CD4-positive, alpha-beta T cell (primary cell): Measurements from ENCODE around the gene RPTOR. TPM values are rescaled to one million over a fixed set of nuclear protein-coding genes. Genes with fewer than 3 reads are reported as not detected.

Source experiments
- ATAC-seq: fragments of 200-7000 bp; cut with Tn5 transposase; one replicate; pipeline ENCODE4 v1.10.0; 2022; ENCODE audit warnings: mild to moderate bottlenecking; ENCODE audit not compliant: poor library complexity
- CTCF ChIA-PET: fragments of 350-600 bp; sonication (Branson Sonifier 250); formaldehyde crosslinking; loops from one replicate; lab custom pipeline; 2021; ENCODE audit warnings: antibody characterized with exemption, inconsistent platforms; lab: Charles Lee
- POLR2A ChIA-PET: fragments of 350-600 bp; sonication (Branson Sonifier 250); formaldehyde crosslinking; loops from one replicate; lab custom pipeline; 2021; ENCODE audit warnings: antibody characterized with exemption, inconsistent platforms; lab: Charles Lee
- DNase-seq, 14 experiments: peaks; one replicate each; pipeline ENCODE4 v3.0.0-alpha.2; 2013 to 2020; ENCODE audit warnings: mixed read lengths in 2 of 14
- H3K27ac ChIP-seq, 2 donors: one replicate each; pipeline versions ENCODE4 v1.5.1 to v1.7.0; 2013; ENCODE audit warnings: low read length in 2 of 2, low read depth in 1 of 2, mild to moderate bottlenecking in 1 of 2
- H3K27me3 ChIP-seq, 2 experiments: 1 replicate in 1 of 2; 2 replicates in 1 of 2; pipeline versions ENCODE4 v1.6.1 to v1.7.0; 2013; ENCODE audit warnings: low read length in 2 of 2, control low read depth in 1 of 2, mild to moderate bottlenecking in 1 of 2, moderate library complexity in 1 of 2; ENCODE audit not compliant: insufficient read depth in 2 of 2, control insufficient read depth in 1 of 2
- H3K36me3 ChIP-seq: one replicate; pipeline ENCODE4 v1.6.1; 2013; ENCODE audit warnings: low read length, control low read depth; ENCODE audit not compliant: insufficient read depth
- H3K4me1 ChIP-seq: one replicate; pipeline ENCODE4 v1.6.1; 2013; ENCODE audit warnings: low read length, control low read depth; ENCODE audit not compliant: insufficient read depth
- H3K4me3 ChIP-seq: one replicate; pipeline ENCODE4 v1.5.1; 2013; ENCODE audit warnings: mild to moderate bottlenecking, low read length, moderate library complexity
- H3K9me3 ChIP-seq, 2 experiments: 1 replicate in 1 of 2; 2 replicates in 1 of 2; pipeline versions ENCODE4 v1.6.1 to v1.7.0; 2013; ENCODE audit warnings: low read length in 2 of 2, mild to moderate bottlenecking in 2 of 2, control low read depth in 1 of 2, moderate library complexity in 1 of 2; ENCODE audit not compliant: control insufficient read depth in 1 of 2, insufficient read depth in 1 of 2
- H3K27ac Mint-ChIP-seq: one replicate; pipeline ENCODE4 v1.8.0; 2020; ENCODE audit warnings: mixed read lengths
- H3K27me3 Mint-ChIP-seq: one replicate; pipeline ENCODE4 v1.8.0; 2021; ENCODE audit warnings: mixed read lengths
- H3K36me3 Mint-ChIP-seq: one replicate; pipeline ENCODE4 v1.8.0; 2021; ENCODE audit warnings: low read depth, mixed read lengths
- H3K4me1 Mint-ChIP-seq: one replicate; pipeline ENCODE4 v1.8.0; 2021; ENCODE audit warnings: low read depth, mixed read lengths
- H3K4me3 Mint-ChIP-seq: one replicate; pipeline ENCODE4 v1.8.0; 2020; ENCODE audit warnings: mild to moderate bottlenecking, mixed read lengths
- H3K9me3 Mint-ChIP-seq: one replicate; pipeline ENCODE4 v1.8.0; 2020; ENCODE audit warnings: mixed read lengths
- intact Hi-C, 2 experiments: fragments of 100-400 bp; cut with DNase I in 1 of 2; cut with micrococcal nuclease in 1 of 2; formaldehyde crosslinking; loops; one replicate each; pipeline versions ENCODE4 v1.15.1 to v1.9.0; 2023 to 2025; cut with DNase I, micrococcal nuclease
- total RNA-seq, 174 experiments: library from RNA in 2 of 174; stranded (reverse) in 2 of 174; gene quantifications; one replicate each; pipeline ENCODE4 v1.2.3 and lab custom pipeline; 2021 to 2026
- TF ChIP-seq, protein P1 (sequence below): fragments of 200-600 bp; IDR thresholded peaks from one replicate; pipeline ENCODE4 v1.8.0; 2022; ENCODE audit warnings: antibody characterized with exemption, mild to moderate bottlenecking

The RPTOR gene
- total RNA-seq, 2 experiments from 2014 or later = 45.0 to 47.1 TPM

DNA sequence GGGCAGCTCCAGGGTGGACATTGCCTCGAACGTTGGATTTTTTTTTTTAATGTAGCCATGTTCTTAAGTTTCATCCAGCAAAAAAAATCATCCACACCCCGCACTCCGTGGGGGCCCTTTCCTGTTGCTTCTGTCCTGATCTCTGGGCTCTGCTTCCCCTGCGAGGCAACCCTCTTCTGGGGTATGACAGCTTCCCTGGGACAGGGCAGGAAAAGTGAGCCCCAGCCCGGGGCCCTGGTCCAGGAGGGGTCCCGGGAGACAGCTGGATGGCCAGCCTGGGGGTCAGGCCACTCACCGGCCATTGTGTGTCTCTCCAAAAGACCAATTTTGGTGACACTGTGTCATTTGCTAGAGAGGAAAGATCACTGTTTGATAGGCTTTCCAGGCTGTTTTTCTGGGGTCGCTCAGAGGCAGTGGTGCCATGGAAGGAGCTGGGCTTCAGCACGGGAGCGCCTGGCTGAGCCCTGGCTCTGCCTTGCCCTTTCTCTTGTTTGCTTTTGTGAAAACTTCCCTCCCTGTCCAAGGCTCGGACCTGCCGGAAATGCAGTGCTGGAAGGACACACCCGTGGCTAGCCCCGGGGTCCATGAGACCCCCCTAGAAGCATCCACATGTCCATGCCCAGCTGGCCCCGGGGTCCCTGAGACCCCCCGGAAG lies 406.0 kb downstream of the RPTOR start:
- TF ChIP-seq, protein P1, sequence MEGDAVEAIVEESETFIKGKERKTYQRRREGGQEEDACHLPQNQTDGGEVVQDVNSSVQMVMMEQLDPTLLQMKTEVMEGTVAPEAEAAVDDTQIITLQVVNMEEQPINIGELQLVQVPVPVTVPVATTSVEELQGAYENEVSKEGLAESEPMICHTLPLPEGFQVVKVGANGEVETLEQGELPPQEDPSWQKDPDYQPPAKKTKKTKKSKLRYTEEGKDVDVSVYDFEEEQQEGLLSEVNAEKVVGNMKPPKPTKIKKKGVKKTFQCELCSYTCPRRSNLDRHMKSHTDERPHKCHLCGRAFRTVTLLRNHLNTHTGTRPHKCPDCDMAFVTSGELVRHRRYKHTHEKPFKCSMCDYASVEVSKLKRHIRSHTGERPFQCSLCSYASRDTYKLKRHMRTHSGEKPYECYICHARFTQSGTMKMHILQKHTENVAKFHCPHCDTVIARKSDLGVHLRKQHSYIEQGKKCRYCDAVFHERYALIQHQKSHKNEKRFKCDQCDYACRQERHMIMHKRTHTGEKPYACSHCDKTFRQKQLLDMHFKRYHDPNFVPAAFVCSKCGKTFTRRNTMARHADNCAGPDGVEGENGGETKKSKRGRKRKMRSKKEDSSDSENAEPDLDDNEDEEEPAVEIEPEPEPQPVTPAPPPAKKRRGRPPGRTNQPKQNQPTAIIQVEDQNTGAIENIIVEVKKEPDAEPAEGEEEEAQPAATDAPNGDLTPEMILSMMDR = no peak
- no peaks in the 10 kb centered on the region for H3K27me3 ChIP-seq
- no peaks in the 10 kb centered on the region for H3K9me3 ChIP-seq
- ATAC-seq (no peak), DNase-seq (no peak)
- Mint-ChIP-seq H3K9me3 (no peaks in the 10 kb centered on the region), H3K27ac (no peak overlapping the region), H3K36me3 (peaks cover 50% of the 10 kb centered on the region), H3K4me1 (no peaks in the 10 kb centered on the region), H3K4me3 (no peak overlapping the region), H3K27me3 (no peaks in the 10 kb centered on the region)
- peaks cover 58% of the 10 kb centered on the region for H3K36me3 ChIP-seq
- ChIA-PET CTCF (no interaction called here), POLR2A (no interaction called here)
- H3K4me1 ChIP-seq = no peaks in the 10 kb centered on the region
- no peak overlapping the region for H3K4me3 ChIP-seq
- intact Hi-C loops = no loop called here
- no peak overlapping the region for H3K27ac ChIP-seq

DNA sequence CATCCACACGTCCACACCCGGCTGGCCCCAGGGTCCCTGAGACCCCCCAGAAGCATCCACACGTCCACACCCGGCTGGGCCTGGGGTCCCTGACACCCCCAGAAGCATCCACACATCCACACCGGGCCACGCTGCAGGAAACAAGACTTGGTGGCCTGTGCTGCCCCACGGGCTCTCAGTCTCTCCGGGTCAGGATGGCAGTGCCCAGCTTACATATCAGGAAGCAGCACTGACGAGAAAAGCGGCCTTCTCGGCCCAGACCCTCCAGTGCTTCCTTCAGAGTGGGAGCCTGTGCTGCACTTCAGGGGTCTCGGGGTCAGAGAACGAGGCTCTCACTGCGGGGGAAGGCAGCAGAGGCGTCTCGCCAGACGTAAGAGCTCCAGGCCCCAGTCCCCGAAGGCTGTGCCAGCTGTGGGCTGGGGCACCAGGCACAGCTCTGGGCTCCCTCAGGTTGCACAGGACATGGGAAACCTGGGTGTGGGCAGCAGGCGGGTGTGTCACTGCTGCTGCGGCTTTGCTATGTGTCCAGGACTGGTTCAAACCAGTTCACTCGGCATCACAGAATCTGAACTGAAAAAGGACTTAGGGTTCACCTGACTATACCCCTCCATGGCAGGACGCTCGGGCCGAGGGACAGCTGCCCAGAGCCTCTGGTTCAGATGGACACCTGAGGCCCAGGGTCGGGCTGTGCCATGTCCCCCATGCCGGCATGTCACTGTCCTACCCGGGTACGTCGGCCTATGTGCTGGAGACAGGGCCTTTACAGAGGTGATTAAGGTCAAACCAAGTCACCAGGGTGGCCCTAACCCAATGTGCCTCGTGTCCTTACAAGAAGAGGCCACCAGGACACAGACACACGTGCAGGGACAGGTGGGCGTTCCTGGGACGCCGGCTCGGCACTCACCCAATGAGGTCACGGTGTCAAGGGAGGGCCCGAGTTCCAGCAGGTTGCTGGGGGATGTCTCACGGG lies 406.8 kb downstream of the RPTOR start:
- no peak overlapping the region for H3K27ac Mint-ChIP-seq
- Histone ChIP-seq H3K4me3 (no peak overlapping the region), H3K4me1 (no peaks in the 10 kb centered on the region), H3K9me3 (no peaks in the 10 kb centered on the region), H3K27me3 (no peaks in the 10 kb centered on the region), H3K36me3 (peaks cover 51% of the 10 kb centered on the region), H3K27ac (no peak overlapping the region)
- CTCF ChIA-PET = no interaction called here
- POLR2A ChIA-PET = no interaction called here
- intact Hi-C loops = no loop called here
- DNase-seq = no peak
- no peaks in the 10 kb centered on the region for H3K9me3 Mint-ChIP-seq
- TF ChIP-seq, protein P1 = no peak
- H3K4me1 Mint-ChIP-seq = no peaks in the 10 kb centered on the region
- H3K27me3 Mint-ChIP-seq = no peaks in the 10 kb centered on the region
- H3K4me3 Mint-ChIP-seq = no peak overlapping the region
- no peak for ATAC-seq
- H3K36me3 Mint-ChIP-seq = peaks cover 46% of the 10 kb centered on the region

DNA sequence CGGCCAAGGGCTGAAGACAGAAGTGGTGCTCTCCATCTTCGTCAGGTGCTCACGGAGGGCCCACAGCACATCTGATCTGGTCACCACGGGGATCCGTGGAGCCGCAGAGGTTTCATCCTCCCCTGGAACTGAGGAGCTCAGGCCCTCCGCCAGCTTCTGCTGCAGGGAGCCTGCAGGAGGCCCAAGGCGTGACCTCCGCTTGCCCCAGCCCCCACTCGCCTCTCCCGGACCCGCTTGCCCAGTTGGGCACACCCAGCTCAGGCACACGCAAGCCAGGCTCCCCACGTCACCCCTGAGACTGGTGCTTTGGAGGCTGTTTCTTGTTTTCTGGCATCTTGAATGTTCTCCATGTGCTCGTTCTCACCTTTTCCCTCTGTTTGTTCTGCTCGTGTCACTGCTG lies 407.7 kb downstream of the RPTOR start:
- intact Hi-C loops = no loop called here
- TF ChIP-seq, protein P1 = no peak
- H3K9me3 ChIP-seq = no peaks in the 10 kb centered on the region
- Mint-ChIP-seq H3K27ac (no peak overlapping the region), H3K27me3 (no peaks in the 10 kb centered on the region), H3K4me3 (no peak overlapping the region), H3K4me1 (no peaks in the 10 kb centered on the region), H3K9me3 (no peaks in the 10 kb centered on the region), H3K36me3 (peaks cover 37% of the 10 kb centered on the region)
- POLR2A ChIA-PET = no interaction called here
- ATAC-seq (no peak), DNase-seq (no peak)
- H3K36me3 ChIP-seq = peaks cover 45% of the 10 kb centered on the region
- H3K27me3 ChIP-seq = no peaks in the 10 kb centered on the region
- CTCF ChIA-PET = no interaction called here
- H3K27ac ChIP-seq = no peak overlapping the region
- H3K4me1 ChIP-seq = no peaks in the 10 kb centered on the region
- H3K4me3 ChIP-seq = no peak overlapping the region
